ENCODE results near the gene IL1A.

Gene IL1A

DNA sequence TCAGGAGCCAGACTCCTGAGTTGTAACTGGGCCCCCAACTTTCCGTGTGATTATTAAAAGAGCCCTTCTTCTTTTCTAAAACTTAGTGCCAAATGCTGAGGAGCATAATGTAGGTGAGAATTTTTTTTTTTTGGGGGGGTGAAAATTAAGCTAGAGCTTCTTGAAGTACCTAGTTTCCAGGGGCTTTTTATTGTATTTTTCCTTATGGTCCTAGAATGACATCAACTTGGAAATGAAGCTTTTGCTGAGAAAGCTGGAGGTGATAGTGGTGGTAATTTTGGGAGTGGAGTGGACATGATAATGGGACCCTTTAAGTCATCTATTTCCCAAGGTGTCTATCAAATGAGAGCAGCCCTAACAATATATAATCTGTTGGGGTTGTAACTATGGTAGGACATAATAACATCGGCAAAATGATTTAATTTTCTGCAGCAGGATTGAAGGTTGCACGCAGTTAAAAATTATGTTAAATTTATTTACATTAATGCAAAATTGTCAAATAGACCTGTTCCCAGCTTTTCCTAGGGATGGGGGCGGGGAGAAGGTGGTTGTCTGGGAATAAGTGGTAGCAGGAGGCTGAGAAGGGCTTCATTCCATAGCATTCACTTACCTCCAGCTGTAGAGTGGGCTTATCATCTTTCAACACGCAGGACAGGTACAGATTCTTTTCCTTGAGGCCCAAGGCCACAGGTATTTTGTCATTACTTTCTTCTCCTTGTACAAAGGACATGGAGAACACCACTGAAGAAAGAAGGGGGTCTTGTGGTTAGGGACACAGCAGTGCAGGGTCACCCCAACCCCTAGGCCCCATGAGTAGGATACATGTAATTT, 46.6 kb upstream of the IL1A start:
- TF ChIP-seq, protein P1, sequence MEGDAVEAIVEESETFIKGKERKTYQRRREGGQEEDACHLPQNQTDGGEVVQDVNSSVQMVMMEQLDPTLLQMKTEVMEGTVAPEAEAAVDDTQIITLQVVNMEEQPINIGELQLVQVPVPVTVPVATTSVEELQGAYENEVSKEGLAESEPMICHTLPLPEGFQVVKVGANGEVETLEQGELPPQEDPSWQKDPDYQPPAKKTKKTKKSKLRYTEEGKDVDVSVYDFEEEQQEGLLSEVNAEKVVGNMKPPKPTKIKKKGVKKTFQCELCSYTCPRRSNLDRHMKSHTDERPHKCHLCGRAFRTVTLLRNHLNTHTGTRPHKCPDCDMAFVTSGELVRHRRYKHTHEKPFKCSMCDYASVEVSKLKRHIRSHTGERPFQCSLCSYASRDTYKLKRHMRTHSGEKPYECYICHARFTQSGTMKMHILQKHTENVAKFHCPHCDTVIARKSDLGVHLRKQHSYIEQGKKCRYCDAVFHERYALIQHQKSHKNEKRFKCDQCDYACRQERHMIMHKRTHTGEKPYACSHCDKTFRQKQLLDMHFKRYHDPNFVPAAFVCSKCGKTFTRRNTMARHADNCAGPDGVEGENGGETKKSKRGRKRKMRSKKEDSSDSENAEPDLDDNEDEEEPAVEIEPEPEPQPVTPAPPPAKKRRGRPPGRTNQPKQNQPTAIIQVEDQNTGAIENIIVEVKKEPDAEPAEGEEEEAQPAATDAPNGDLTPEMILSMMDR (conservative IDR thresholded peaks at IDR 0.05; ENCODE audit: low read length): no peak
- DNase-seq (ENCODE audit: low read depth): no peak
- no peak overlapping the region for H3K4me3 ChIP-seq (ENCODE audit: low read length)

DNA sequence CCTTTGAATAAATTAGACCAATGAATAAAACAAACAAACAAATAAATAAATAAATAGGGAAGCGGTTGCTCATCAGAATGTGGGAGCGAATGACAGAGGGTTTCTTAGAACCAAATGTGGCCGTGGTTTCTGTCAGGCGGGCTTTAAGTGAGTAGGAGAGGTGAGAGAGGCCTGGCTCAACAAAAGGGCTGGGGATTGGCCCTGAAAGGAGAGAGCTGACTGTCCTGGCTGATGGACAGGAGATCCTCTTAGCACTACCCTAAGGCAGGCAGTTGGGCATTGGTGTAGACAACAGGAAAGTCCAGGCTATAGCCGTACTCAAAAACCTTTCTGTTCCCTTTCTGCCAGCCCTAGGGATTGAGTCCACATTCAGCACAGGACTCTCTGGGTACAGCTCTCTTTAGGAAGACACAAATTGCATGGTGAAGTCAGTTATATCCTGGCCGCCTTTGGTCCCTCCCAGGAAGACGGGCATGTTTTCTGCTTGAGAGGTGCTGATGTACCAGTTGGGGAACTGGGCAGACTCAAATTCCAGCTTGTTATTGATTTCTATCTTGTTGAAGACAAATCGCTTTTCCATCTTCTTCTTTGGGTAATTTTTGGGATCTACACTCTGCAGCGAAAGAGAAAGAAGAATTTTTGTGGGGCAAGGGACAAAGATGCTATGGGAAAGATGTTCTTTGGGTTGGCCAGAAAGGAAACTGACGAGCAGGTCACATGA, 45.8 kb upstream of the IL1A start:
- TF ChIP-seq, protein P1 (conservative IDR thresholded peaks at IDR 0.05; ENCODE audit: low read length): no peak
- no peak for DNase-seq (ENCODE audit: low read depth)

DNA sequence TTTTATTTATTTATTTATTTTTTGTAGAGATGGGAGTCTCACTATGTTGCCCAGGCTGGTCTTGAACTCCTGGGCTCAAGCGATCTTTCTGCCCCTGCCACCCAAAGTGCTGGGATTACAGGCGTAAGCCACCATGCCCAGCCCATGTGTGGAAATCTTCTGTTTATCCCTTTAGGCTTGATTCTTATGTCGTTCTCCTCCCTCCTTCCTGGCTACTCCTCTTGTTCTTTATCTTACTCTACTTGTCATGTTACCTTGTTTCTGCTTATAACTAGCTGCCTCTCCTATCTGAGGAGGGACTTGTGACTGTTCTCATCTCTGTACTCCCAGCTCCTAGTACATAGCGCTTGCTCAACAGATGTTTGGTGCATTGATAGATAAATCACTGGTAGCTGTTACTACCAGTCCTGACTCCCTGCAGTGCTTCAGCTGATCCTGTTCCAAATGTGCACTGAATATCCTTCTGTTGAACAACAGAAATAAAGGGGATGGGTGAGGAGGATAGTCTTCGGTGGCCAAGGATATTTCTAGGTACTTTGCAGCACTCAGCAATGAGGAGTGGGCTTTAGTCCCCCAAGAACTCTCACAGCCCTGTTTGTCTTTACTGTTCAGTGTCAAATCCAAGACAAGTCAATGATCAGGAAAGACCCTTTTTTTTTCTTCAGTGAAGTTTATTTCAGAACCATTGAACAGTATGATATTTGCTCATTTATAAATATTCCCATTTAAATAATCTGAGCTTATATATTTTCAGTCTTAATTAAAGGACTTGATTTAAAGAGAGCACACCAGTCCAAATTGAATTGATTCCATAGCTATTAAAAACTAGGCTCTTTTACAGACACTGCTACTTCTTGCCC, 45.0 kb upstream of the IL1A start:
- H3K4me3 ChIP-seq (ENCODE audit: low read length): no peak overlapping the region
- TF ChIP-seq, protein P1 (conservative IDR thresholded peaks at IDR 0.05; ENCODE audit: low read length): no peak
- peak; percentile 18 for DNase-seq (ENCODE audit: low read depth)

More for the DNA sequence above, 45.8 kb upstream of the IL1A start:
- no peak overlapping the region for H3K4me3 ChIP-seq (ENCODE audit: low read length)

DNA sequence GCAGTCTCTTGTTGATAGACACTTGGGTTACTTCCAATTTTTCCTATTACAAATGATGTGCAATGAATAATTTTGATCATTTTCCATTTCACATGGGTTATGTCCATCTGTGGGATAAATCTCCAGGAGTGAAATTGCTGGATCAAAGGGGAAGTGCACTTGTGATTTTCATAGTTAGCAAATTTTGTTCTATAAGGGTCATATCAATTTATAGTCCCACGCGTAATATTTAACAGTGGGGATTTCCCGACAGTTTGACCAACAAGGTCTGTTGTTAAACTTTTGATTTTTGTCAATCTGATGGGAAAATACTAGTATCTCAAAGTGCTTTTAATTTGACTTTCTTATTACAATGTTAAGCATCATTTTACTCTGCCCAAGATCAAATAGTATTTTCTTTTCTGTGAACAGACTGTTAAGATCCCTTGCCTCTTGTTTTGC, 44.0 kb upstream of the IL1A start:
- TF ChIP-seq, protein P1 (conservative IDR thresholded peaks at IDR 0.05; ENCODE audit: low read length): no peak
- DNase-seq (ENCODE audit: low read depth): no peak
- no peak overlapping the region for H3K4me3 ChIP-seq (ENCODE audit: low read length)

DNA sequence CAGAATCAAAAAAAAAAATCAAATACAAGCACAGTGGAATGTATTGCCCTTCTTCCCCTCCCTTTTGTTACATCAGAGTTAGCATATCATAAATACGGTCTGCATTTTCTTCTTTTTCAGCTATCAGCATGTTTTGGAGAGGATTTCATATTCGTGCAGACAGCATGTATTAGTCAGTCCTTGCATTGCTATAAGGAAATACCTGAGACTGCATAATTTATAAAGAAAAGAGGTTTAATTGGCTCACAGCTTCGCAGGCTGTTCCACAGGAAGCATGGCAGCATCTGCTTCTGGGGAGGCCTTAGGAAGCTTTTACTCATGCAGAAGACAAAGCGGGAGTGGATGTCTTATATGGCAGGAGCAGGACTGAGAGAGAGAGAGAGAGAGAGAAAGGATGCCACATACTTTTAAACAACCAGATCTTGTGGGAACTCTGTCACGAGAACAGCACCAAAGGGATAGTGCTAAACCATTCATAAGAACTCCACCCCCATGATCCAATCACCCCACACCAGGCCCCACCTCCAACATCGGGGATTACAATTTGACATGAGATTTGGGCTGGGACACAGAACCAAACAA, 43.4 kb upstream of the IL1A start:
- H3K4me3 ChIP-seq (ENCODE audit: low read length): no peak overlapping the region

DNA sequence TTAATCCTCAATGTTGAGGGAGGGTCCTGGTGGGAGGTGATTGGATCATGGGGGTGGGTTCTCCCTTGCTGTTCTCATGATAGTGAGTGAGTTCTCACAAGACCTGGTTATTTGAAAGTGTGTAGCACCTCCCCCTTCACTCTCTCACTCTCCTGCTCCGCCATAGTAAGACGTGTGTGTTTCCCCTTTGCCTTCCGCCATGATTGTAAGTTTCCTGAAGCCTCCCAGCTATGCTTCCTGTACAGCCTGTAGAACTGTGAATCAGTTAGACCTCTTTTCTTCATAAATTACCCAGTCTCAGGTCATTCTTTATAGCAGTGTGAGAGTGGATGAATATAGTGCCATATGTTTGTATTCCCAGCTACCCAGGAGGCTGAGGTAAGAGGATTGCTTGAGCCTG, 42.7 kb upstream of the IL1A start:
- TF ChIP-seq, protein P1 (conservative IDR thresholded peaks at IDR 0.05; ENCODE audit: low read length): no peak
- H3K4me3 ChIP-seq (ENCODE audit: low read length): no peak overlapping the region
- DNase-seq (ENCODE audit: low read depth): no peak

More for the DNA sequence above, 43.4 kb upstream of the IL1A start:
- peak; percentile 29 for DNase-seq (ENCODE audit: low read depth)
- TF ChIP-seq, protein P1 (conservative IDR thresholded peaks at IDR 0.05; ENCODE audit: low read length): no peak
